GM19035 (cell line): ENCODE data around the gene HSD3B1.

ENCODE experiments used
- ATAC-seq: cut with Tn5 transposase; IDR thresholded peaks from one replicate; pipeline ENCODE4 v1.9.1; 2021; ENCODE audit not compliant: unreplicated experiment

HSD3B1 gene

GRCh38 chr1:119506941-119507340 is at the start of gene HSD3B1:
Gene HSD3B1, plus strand, starts transcription at chr1:119507210. Its CDS starts 267 bp downstream, at chr1:119507477.
- ATAC-seq, result no peak

DNA sequence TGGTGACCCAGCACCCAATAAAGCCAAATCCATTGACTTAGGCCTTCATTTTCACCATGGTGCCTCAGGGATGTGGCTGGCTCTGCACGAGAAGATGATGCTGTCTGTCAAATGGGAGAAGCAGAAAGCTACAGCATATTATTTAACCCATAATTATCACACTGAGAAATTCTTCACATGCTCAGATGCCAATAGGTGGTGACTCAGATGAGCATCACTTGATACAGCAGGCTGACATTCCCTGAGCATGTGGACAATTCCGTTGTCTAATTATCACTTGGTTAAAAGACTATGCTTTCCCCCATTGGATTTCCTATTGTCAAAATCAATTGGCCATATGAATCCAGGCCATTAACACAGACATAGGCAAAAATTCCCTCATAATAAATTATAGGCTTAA is 44.0 kb upstream of the HSD3B1 start:
- no peak for ATAC-seq

GRCh38 chr1:119463569-119463968 is 43.4 kb upstream of the HSD3B1 start:
- ATAC-seq, result no peak

- no peak for ATAC-seq
Measured at GRCh38 chr1:119466445-119466844, 40.6 kb upstream of the HSD3B1 start.

DNA sequence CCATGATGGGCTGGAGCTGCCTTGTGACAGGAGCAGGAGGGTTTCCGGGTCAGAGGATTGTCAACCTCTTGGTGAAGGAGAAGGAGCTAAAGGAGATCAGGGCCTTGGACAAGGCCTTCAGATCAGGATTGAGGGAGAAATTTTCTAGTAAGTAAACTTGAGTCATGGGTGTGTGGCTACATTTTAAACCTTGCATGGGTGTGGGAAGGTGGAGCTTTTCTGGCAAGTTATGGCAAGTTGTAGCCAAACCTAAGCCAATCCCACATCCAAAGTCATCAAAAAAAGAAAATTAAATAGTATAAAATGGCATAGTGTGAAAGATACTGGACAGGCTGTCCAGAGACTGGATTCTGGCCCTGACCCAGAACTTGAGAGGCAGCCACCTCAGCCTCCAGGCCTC is 39.8 kb upstream of the HSD3B1 start:
- ATAC-seq, result no peak

DNA sequence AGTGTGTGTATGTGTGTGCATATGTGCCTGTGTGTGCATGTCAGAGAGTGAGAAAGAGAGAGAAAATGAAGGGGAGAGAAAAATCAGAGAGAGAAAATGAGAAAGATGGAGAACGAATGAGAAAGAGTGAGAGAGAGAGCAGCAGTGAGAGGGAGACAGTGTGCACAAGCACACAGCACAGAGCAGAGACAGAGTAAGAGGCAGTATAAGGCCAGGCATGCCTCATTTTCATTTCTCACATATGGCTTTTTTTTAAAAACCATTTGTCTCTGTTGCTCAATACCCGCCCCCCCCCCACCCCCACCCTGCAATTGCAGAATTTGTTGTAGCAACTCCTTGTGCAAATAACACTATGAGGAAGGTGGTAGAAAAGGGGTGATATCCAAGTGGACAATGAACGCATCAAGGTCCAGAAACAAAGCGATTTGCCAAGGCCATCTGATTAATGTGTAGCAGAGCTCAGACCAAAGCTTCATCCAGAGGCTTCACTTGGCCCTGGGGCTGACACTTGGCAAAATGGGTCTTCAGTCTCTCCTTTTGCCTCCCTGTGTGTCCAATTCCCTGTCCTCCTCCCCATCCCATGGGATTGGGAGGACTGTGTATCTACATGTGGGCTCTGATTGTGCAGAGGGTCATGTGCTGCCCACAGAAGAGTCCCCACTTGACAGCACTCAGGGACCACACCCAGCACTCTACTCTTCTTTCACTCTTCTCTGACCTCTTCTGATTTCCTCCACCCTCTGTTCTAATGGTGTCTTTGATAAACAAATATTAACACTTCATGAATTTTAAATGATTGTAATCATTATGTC is 38.9 kb upstream of the HSD3B1 start:
- ATAC-seq, result no peak

- no peak for ATAC-seq
Measured at GRCh38 chr1:119469741-119470140, 37.3 kb upstream of the HSD3B1 start.

DNA sequence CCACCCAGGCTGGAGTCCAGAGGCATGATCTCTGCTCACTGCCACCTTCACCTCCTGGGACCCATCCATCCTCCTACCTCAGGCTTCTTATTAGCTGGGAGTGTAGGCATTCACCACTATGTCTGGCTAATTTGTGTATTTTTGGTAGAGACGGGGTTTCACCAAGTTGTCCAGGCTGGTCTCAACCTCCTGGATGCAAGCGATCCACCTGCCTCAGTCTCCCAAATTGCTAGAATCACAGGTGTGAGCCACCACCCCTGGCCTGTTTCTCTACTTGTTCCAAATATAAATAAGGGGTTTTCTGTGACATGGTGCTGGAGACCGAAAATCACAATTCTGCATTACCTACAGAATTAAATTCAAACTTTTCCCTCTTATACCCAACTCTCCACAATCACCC is 36.6 kb upstream of the HSD3B1 start:
- no peak for ATAC-seq

- no peak for ATAC-seq
Measured at GRCh38 chr1:119470958-119471357, 36.1 kb upstream of the HSD3B1 start.

- no peak for ATAC-seq
Measured at GRCh38 chr1:119471566-119471965, 35.4 kb upstream of the HSD3B1 start.

DNA sequence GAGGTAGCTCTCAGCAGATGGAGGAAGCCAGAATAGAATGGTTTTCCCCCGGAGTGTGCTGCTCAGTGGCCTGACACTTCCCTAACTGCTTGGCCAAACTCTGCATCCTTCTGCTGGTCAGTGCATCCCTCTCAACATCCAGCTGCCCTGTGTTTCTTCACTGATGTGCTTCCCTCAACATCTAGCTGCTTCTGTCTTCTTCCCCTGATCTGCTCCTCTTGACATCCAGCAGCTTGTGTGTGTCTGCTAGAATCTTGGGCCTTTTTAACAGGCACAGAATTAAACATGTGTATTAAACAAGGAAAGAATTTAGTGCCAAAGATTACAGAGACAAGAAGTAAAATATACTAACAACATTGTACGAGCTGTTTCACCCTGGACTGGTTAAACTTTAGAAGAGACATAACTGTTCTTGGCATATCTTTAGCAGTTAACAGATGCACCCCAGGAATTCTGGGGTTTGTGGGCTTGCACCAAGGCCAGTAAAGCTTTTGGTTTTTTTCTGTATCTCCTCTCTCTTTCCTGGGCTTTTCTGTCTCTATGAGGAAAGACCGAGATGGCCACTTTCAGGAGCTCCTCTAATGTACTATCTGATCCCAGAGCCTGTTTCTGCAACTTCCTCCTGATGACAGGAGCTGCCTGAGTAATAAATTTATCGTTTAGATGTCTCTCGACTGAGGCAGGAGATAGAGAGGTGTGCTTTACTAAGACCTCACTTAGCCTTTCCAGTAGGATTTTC is 34.8 kb upstream of the HSD3B1 start:
- no peak for ATAC-seq

DNA sequence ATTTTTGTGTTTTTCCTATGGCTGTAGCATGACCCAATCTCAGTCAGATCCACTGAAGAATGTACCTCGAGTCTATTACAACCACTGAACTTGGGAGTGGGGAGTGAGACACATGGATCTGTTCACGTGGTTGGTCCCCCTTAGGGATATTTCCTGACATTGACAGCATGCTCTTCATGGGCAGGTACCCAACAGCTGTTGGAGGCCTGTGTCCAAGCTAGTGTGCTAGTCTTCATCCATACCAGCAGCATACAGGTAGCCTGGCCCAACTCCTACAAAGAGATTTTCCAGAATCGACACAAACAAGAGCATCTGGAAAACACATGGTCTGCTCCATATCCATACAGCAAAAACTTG is 34.2 kb upstream of the HSD3B1 start:
- ATAC-seq, result no peak

GRCh38 chr1:119475866-119476439 is 31.1 kb upstream of the HSD3B1 start:
- ATAC-seq, result peak; percentile 95

GRCh38 chr1:119477710-119478109 is 29.3 kb upstream of the HSD3B1 start:
- no peak for ATAC-seq

DNA sequence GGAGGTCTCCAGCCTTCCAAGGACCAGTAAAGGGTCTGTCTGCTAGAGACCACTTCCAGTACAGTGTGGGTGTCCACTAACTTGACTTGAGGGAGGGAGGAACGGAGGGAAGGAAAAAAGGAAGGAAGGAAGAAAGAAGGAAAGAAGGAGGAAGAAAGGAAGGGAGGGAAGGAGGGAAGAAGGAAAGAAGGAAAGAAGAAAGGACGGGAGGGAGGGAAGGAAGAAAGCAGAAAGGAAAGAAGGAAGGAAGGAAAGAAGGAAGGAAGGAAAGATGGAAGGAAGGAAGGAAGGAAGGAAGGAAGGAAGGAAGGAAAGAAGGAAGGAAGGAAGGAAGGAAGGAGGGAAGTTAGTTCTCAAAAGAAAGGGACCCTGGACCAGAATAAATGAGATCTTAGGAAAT is 26.8 kb upstream of the HSD3B1 start:
- ATAC-seq, result no peak

GRCh38 chr1:119481951-119482350 is 25.1 kb upstream of the HSD3B1 start:
- ATAC-seq, result no peak

- ATAC-seq, result no peak
Measured at GRCh38 chr1:119482517-119483425, 24.2 kb upstream of the HSD3B1 start.

- ATAC-seq, result no peak
Measured at GRCh38 chr1:119483441-119484200, 23.4 kb upstream of the HSD3B1 start.

DNA sequence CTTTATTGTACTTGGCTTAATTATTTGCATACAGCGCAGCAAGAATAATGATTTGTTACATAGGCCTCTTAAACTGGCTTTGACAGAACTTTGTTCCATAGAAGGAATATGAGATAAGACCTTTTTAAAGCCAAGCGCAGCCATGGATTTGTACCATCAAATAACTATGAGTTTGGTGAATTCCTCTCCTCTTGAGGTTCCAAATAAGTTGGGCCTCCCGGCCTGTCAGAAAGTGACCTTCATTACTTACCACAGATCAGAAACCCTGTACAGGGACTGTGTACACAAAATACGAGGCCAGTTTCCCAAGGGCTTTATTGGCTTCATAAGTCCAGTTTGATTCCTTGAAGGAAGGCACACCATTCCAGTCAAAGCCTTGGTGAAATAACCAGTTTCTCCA is 21.8 kb upstream of the HSD3B1 start:
- no peak for ATAC-seq

GRCh38 chr1:119488216-119488615 is 18.8 kb upstream of the HSD3B1 start:
- no peak for ATAC-seq
